ENCODE measurements around the gene KIAA1217.

Gene KIAA1217, protein sequence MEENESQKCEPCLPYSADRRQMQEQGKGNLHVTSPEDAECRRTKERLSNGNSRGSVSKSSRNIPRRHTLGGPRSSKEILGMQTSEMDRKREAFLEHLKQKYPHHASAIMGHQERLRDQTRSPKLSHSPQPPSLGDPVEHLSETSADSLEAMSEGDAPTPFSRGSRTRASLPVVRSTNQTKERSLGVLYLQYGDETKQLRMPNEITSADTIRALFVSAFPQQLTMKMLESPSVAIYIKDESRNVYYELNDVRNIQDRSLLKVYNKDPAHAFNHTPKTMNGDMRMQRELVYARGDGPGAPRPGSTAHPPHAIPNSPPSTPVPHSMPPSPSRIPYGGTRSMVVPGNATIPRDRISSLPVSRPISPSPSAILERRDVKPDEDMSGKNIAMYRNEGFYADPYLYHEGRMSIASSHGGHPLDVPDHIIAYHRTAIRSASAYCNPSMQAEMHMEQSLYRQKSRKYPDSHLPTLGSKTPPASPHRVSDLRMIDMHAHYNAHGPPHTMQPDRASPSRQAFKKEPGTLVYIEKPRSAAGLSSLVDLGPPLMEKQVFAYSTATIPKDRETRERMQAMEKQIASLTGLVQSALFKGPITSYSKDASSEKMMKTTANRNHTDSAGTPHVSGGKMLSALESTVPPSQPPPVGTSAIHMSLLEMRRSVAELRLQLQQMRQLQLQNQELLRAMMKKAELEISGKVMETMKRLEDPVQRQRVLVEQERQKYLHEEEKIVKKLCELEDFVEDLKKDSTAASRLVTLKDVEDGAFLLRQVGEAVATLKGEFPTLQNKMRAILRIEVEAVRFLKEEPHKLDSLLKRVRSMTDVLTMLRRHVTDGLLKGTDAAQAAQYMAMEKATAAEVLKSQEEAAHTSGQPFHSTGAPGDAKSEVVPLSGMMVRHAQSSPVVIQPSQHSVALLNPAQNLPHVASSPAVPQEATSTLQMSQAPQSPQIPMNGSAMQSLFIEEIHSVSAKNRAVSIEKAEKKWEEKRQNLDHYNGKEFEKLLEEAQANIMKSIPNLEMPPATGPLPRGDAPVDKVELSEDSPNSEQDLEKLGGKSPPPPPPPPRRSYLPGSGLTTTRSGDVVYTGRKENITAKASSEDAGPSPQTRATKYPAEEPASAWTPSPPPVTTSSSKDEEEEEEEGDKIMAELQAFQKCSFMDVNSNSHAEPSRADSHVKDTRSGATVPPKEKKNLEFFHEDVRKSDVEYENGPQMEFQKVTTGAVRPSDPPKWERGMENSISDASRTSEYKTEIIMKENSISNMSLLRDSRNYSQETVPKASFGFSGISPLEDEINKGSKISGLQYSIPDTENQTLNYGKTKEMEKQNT (N-terminal part only)

DNA sequence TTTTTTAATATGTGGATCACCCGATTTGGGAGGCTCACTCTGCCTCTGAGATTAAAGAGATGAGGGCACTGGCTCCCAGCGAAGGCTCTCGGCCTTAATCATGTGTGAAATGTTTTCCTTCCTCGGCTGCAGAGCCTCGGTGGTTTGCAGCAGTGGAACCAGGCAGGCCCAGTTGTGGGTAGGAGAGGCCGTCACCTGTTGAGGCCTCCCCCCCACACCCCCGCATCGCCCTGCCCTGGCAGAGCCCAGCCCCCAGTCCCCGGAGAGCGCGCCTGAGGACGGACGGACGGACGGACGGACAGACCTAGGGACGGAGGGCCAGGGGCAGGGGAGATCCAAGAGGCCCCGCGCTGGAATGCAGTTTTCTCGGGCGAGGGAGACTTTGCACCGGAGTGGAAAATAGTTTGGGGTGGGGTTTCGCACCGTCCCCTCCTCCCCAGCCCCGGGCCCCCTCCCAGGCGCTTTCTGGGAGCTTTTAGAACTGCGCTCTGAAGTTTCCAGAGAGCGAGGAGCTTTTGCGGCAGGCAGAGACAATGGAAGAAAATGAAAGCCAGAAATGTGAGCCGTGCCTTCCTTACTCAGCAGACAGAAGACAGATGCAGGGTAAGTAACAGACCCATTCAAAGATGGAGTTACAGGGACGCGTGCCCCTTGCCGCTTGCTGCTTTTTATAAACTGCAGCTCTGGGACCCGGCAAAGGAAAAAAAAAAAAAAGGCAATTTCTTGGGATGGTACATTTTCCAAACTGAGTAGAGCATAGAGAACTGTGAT, at the start of gene KIAA1217:
KIAA1217 (plus strand) TSS at position 478 of the 771 bp plus-strand sequence; CDS start at position 534, 56 bp downstream.
- no peak for DNase-seq (ENCODE audit: low read depth)

DNA sequence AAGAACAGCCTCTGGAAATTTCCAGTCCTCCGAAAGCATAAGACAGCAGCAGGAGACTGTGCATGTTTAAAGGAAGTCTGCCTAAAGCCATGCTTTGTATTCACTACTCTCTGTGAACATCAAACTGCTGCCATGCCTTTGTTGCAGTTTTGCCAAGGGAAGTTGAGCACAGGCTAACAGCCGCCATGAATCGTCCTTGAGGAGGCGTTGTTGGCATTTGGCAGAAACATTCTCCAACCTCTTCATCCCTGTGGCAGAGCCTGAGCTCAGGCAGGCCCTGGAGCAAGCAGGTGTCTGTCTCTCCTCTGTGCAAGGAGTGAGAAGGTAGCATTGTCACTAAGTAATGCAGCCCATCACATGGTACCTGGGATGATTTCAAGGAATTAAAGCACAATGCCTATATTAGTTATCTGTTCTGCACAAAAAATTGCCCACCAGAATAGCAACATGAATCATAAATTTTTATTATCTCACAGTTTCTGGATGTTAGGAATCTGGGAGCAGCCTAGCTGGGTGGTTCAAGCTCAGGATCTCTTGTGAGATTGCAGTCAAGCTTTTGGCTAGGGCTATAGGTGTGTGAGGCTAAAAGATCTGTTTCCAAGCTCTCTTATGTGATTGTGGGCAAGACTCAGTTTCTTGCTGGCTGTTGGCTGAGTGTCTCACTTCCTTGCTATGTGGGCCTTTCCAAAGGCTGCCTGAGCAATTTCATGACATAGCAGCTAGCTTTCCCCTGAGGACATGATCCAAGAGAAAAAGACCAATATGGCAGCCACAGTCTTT, 46.5 kb upstream of the KIAA1217 start:
- no peak for DNase-seq (ENCODE audit: low read depth)

DNA sequence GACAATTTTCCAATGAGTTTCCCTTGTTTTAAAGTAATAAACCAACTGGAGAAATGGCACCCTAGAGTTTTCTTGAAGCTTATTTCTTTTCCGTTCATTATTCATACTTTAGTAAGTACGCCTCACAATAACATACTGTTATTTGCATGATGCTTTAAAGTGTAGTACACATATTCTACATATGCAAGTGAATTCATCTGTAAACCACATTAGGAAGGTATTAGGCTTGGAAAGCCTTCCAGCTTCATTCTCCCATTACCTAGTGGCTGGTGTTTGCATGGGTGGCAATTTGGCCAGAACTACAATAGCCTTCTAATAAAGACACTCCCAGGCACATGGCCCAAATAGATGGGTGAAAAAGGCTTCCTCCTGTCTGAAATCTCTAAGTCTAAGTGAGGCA, 45.5 kb upstream of the KIAA1217 start:
- no peak for DNase-seq (ENCODE audit: low read depth)

DNA sequence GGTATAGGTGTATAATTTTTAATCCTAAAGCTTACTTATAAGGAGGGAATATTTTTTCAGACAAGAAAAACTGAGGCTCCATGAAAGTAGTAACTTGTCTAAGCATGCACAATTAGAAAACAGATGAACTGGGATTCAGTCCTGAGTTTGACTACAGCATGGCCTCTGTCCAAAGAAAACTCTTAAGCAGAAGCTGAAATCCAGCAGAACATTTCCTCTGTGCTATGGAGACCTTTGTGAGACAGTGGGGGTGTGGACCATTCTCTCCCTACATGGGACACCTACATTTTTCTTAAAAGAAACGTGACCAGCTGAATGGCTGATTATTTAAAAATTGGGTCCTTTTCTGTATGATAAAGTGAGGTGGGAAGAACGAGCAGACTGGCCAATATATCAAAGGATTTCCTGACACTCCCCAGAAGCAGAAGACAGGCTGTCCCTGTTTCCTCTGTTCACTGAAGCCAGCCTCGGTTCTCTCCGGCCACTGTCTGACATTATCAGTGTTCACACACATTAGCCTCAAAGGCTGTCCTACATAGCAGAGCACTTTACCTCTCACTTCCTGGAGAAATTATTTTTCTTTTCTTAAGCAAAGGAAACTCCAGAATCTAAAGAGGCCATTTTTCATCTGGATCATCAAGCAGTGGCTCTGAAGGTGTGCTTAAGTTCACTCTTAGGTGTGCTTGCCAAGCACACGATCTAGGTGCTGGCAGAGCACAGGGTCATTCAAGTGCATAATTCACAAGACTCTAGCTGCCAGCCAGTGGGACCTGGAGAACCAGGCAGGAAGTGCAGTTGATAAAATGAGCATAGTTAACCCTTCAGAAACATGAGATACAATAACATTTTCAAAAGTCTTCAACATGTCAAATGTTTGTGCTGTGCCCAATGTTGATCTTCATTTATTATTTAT, 40.4 kb upstream of the KIAA1217 start:
- DNase-seq (ENCODE audit: low read depth), result no peak

- DNase-seq (ENCODE audit: low read depth), result no peak
These were observed 38.7 kb upstream of the KIAA1217 start for GRCh38 chr10:24170199-24170598.

- DNase-seq (ENCODE audit: low read depth), result no peak
These were observed 36.0 kb upstream of the KIAA1217 start for GRCh38 chr10:24172909-24173308.

- no peak for DNase-seq (ENCODE audit: low read depth)
These were observed 34.9 kb upstream of the KIAA1217 start for GRCh38 chr10:24174014-24174413.

DNA sequence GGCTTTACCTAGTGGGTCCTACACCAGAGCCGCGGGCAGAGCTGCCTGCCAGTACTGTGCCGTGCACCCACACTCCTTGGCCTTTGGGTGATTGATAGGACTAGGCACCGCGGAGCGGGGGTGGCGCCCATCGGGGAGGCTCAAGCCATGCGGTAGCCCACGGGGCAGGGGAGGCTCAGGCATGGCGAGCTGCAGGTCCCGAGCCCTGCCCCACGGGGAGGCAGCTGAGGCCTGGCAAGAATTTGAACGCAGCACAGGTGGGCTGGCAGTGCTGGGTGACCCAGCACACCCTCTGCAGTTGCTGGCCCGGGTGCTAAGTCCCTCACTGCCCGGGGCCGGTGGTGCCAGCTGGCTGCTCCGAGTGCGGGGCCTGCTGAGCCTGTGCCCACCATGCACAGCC, 32.3 kb upstream of the KIAA1217 start:
- no peak for DNase-seq (ENCODE audit: low read depth)

GRCh38 chr10:24177636-24178035, 31.3 kb upstream of the KIAA1217 start:
- DNase-seq (ENCODE audit: low read depth), result no peak

DNA sequence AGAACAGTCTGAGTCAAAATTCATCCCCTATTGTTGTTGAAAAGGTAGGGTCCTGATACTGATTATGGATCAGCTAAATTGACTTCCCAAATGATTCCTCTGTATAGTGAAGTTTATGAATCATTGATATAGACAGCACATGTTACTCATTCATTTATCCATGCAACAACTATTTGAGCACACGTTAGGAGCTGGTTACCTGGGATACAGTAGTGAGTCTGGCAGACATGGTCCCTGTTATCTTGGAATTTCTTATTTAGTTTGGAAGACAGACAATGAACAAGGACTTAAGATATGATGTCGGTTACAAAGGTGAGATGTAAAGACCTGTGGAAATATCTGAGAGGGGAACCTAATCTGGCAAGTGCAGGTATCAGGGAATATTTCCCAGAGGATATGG, 28.0 kb upstream of the KIAA1217 start:
- no peak for DNase-seq (ENCODE audit: low read depth)

- DNase-seq (ENCODE audit: low read depth), result no peak
These were observed 24.5 kb upstream of the KIAA1217 start for GRCh38 chr10:24184455-24184854.

- no peak for DNase-seq (ENCODE audit: low read depth)
These were observed 15.6 kb upstream of the KIAA1217 start for GRCh38 chr10:24193330-24193729.

DNA sequence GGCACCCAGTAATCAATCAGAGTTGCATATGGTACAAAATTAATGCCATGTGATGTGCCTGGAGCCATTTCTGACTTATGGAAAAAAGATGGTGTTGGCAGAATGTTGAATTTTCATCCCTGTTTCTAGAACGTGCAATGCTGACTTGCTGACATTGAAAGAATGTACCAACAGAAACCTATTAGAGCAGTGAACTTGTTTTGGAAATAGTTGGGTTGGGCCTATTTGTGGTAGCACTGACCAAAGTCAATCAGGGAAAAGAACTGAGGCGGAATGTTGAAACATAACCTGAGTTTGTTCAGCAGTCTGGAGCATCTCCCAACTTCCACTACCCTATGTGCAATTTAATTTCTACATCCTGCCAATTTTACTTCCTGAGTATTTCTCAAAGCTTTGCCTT, 11.7 kb upstream of the KIAA1217 start:
- no peak for DNase-seq (ENCODE audit: low read depth)

DNA sequence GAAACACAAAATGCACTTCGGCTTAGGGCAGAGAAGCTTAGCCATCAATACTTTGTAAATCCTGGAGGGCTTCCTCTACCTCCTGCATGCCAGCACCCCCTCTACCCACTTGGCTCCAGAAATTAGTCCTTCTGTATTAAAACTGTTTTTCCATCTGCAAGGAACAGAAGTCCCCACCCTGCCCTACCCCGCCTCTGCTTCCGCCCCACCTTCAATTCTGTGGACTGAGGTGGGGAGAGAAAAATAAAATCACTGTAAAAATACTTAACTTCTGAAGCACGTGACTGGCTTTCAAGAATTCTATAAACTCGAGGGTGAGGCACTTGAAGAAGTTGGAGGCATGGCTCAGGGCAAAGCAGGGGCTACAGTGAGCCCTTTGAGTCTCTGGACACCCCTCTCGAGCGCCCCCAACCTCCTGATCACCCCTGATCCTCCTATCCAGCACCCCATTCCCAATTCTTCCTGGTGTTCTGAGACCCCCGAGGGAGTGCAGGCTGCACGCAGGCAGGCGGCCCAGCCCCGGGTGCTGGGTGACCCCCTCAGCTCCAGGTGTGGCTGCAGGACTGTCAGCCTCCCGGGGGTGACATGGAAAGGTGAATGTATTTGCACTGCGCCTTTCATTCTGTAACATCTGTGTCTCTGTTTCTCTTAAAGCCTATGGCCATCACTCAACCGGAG, 7.3 kb upstream of the KIAA1217 start:
- DNase-seq (ENCODE audit: low read depth), result no peak

DNA sequence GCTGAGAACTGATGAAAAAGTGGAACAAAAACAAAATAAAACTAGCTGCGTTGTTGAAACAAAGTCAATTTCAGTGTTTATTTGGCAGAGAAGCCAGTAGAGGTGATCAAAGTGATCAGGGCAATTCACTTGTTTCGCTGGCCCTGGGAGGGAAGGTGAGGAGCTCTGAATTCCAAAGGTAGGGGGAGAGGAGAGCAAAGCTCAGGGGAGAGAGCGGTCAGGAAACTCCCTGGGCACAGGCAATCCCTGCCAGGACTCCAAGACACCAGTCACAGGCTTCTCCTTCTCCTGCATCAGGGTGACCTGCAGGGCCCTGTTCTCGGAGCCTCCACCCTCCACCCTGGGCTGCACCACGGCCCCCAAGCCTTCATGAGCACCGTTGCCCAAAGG, 6.8 kb upstream of the KIAA1217 start:
- no peak for DNase-seq (ENCODE audit: low read depth)

DNA sequence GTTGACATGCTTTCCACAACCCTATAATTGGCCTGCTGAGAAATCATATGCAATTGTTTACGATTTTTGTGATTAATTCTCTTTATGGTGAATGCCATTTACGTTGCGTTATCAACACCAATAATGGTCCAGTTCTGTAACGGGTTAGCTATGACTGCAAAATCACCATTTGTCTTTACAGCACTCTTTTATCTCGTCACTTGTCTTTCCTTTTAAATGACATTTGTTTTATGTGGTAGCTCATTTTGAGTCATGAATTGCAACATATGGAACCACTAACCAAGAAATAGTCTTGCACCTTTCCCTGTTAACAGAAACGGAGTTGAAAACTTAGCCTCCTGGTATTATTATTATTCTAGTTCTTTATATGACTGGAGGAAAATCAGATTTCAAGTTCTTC, 3.1 kb upstream of the KIAA1217 start:
- no peak for DNase-seq (ENCODE audit: low read depth)

DNA sequence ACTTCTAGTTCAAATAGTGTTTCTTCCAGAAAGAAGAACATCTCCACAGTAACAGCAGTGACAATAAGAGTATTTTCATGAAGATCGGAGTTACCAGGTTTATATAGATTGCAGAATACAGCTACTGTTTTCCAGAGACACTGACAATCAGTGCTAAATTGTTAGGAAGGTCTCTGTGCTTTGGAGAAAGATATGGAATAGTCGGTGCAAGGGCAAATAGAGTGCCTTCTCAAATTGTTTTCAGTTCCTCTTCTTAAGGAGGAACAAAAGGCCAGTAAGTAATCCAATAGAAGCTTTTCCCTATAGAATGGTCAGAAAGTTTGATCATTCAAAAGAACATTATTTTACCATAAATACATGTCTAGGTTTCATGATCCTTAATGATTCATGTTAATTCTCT, 2.6 kb upstream of the KIAA1217 start:
- DNase-seq (ENCODE audit: low read depth), result no peak

GRCh38 chr10:24206926-24207325, 2.0 kb upstream of the KIAA1217 start:
- DNase-seq (ENCODE audit: low read depth), result no peak

- no peak for DNase-seq (ENCODE audit: low read depth)
These were observed 1.6 kb upstream of the KIAA1217 start for GRCh38 chr10:24207341-24207740.

Measured in stimulated activated CD8-positive, alpha-beta memory T cell treated with anti-CD3 and anti-CD28 coated beads, Interleukin-7, amount 100 ng/mL, for 24 hours (primary cell).